H1 (cell line): ENCODE results near the gene SCNN1A. TPM values are rescaled to one million over a fixed set of nuclear protein-coding genes. Genes with fewer than 3 reads are reported as not detected.

Experiments used
- CTCF ChIA-PET: fragments of 300-600 bp; sonication (Branson Sonifier 250); formaldehyde crosslinking; loops from one replicate; lab custom pipeline; 2021; ENCODE audit not compliant: partially characterized antibody; lab: Charles Lee
- POLR2A ChIA-PET: fragments of 300-600 bp; sonication (Branson Sonifier 250); formaldehyde crosslinking; loops from one replicate; lab custom pipeline; 2021; ENCODE audit warnings: inconsistent platforms; ENCODE audit not compliant: partially characterized antibody; lab: Charles Lee
- DNase-seq, 2 experiments: peaks; one replicate each; pipeline versions ENCODE4 v3.0.0 to v3.0.0-alpha.2; 2010 to 2022; ENCODE audit warnings: low spot score in 2 of 2, low read depth in 1 of 2, mixed read lengths in 1 of 2
- FAIRE-seq: peaks from 2 replicates; lab custom pipeline; 2011; peaks lifted over from hg19 to GRCh38; lab: Jason Lieb, UNC
- H2AFZ ChIP-seq: 2 replicates; pipeline ENCODE4 v1.8.1; 2012; ENCODE audit warnings: low read length, inconsistent platforms
- H2AK5ac ChIP-seq: 2 replicates; pipeline ENCODE4 v1.6.1; 2013; ENCODE audit warnings: low read depth, low read length
- H2BK120ac ChIP-seq: replicated peaks from 2 replicates; pipeline ENCODE3; 2013; ENCODE audit warnings: low read depth, low read length, inconsistent platforms
- H2BK12ac ChIP-seq: 2 replicates; pipeline ENCODE4 v1.6.1; 2013; ENCODE audit warnings: low read depth, low read length
- H2BK15ac ChIP-seq: 2 replicates; pipeline ENCODE4 v1.6.1; 2013; ENCODE audit warnings: low read length
- H2BK20ac ChIP-seq: 2 replicates; pipeline ENCODE4 v1.6.1; 2013; ENCODE audit warnings: low read length
- H2BK5ac ChIP-seq: 2 replicates; pipeline ENCODE4 v1.6.1; 2013; ENCODE audit warnings: low read depth, low read length
- H3K14ac ChIP-seq: 2 replicates; pipeline ENCODE4 v1.6.1; 2013; ENCODE audit warnings: inconsistent platforms; ENCODE audit not compliant: insufficient read length
- H3K18ac ChIP-seq: 2 replicates; pipeline ENCODE4 v1.6.1; 2013; ENCODE audit warnings: low read length; ENCODE audit errors: extremely low read depth
- H3K23ac ChIP-seq: 2 replicates; pipeline ENCODE4 v1.6.1; 2013; ENCODE audit warnings: inconsistent platforms; ENCODE audit not compliant: insufficient read length
- H3K23me2 ChIP-seq: 2 replicates; pipeline ENCODE4 v1.6.1; 2013; ENCODE audit warnings: low read depth, low read length
- H3K27ac ChIP-seq: 2 replicates; pipeline ENCODE4 v1.6.1; 2011; ENCODE audit warnings: low read depth, low read length, inconsistent platforms
- H3K27me3 ChIP-seq, 4 experiments: replicated peaks in 1 of 4; 1 replicate in 1 of 4; 2 replicates in 3 of 4; pipeline versions ENCODE4 v1.6.1 to v1.8.1; 2011 to 2013; ENCODE audit warnings: low read length in 3 of 4, mild to moderate bottlenecking in 3 of 4, inconsistent platforms in 2 of 4, mixed read lengths in 2 of 4, moderate library complexity in 1 of 4; ENCODE audit not compliant: control insufficient read depth in 3 of 4, insufficient read depth in 3 of 4; ENCODE audit errors: extremely low read depth in 1 of 4
- H3K36me3 ChIP-seq, 4 experiments: 2 replicates each; pipeline versions ENCODE4 v1.6.1 to v1.8.1; 2011 to 2013; ENCODE audit warnings: mild to moderate bottlenecking in 4 of 4, low read length in 3 of 4, moderate library complexity in 2 of 4, control low read depth in 1 of 4, inconsistent platforms in 1 of 4; ENCODE audit not compliant: insufficient read depth in 4 of 4, control insufficient read depth in 2 of 4
- H3K4ac ChIP-seq: replicated peaks from 2 replicates; pipeline ENCODE3; 2013; ENCODE audit warnings: low read length, low read depth, mixed read lengths, inconsistent platforms; ENCODE audit not compliant: insufficient read length
- H3K4me1 ChIP-seq, 4 experiments: replicated peaks in 1 of 4; 1 replicate in 1 of 4; 2 replicates in 3 of 4; pipeline versions ENCODE4 v1.6.1 to v1.8.1; 2011 to 2013; ENCODE audit warnings: low read length in 3 of 4, inconsistent platforms in 2 of 4, mixed read lengths in 1 of 4; ENCODE audit not compliant: insufficient read depth in 4 of 4, control insufficient read depth in 3 of 4
- H3K4me2 ChIP-seq, 2 experiments: 2 replicates each; pipeline versions ENCODE4 v1.6.1 to v1.8.1; 2011 to 2013; ENCODE audit warnings: low read depth in 2 of 2, low read length in 2 of 2, control low read depth in 1 of 2, inconsistent platforms in 1 of 2, mild to moderate bottlenecking in 1 of 2; ENCODE audit not compliant: insufficient read depth in 1 of 2
- H3K4me3 ChIP-seq, 4 experiments: fragments of 200-600, 300-600 bp in 1 of 4; sonication (generic), shearing (Covaris generic), sonication (Bioruptor Twin) in 1 of 4; 2 replicates each; pipeline versions ENCODE4 v1.5.1 to v1.8.1; 2011 to 2016; ENCODE audit warnings: low read length in 4 of 4, low read depth in 3 of 4, control low read depth in 2 of 4, inconsistent platforms in 2 of 4, mild to moderate bottlenecking in 2 of 4, mixed read lengths in 1 of 4, moderate library complexity in 1 of 4; ENCODE audit not compliant: insufficient read depth in 2 of 4; ENCODE audit errors: extremely low read depth in 1 of 4
- H3K56ac ChIP-seq: replicated peaks from 2 replicates; pipeline ENCODE3; 2013; ENCODE audit warnings: low read depth, mild to moderate bottlenecking, mixed read lengths, low read length, inconsistent platforms; ENCODE audit not compliant: insufficient read length
- H3K79me1 ChIP-seq: 2 replicates; pipeline ENCODE4 v1.6.1; 2013; ENCODE audit warnings: low read depth, low read length, control low read depth
- H3K79me2 ChIP-seq, 2 experiments: 2 replicates each; pipeline versions ENCODE4 v1.6.1 to v1.8.1; 2012 to 2013; ENCODE audit warnings: low read length in 2 of 2, mild to moderate bottlenecking in 2 of 2, inconsistent platforms in 1 of 2; ENCODE audit not compliant: insufficient read depth in 2 of 2, control insufficient read depth in 1 of 2
- H3K9ac ChIP-seq, 4 experiments: replicated peaks in 1 of 4; 1 replicate in 1 of 4; 2 replicates in 3 of 4; pipeline versions ENCODE4 v1.6.1 to v1.8.1; 2011 to 2013; ENCODE audit warnings: low read depth in 3 of 4, low read length in 3 of 4, control low read depth in 2 of 4, mild to moderate bottlenecking in 2 of 4, moderate library complexity in 2 of 4, inconsistent platforms in 1 of 4; ENCODE audit errors: extremely low read depth in 1 of 4
- H3K9me3 ChIP-seq, 2 experiments: 2 replicates each; pipeline versions ENCODE4 v1.6.1 to v1.8.1; 2012 to 2013; ENCODE audit warnings: mild to moderate bottlenecking in 2 of 2, moderate library complexity in 2 of 2, control low read depth in 1 of 2, inconsistent platforms in 1 of 2, low read depth in 1 of 2, low read length in 1 of 2, mixed read lengths in 1 of 2; ENCODE audit not compliant: insufficient read depth in 2 of 2
- H4K20me1 ChIP-seq, 2 experiments: replicated peaks in 1 of 2; 2 replicates each; pipeline versions ENCODE3 to v1.8.1; 2011 to 2013; ENCODE audit warnings: inconsistent platforms in 2 of 2, low read length in 2 of 2, mild to moderate bottlenecking in 1 of 2; ENCODE audit not compliant: insufficient read depth in 2 of 2, control insufficient read depth in 1 of 2
- H4K5ac ChIP-seq: 2 replicates; pipeline ENCODE4 v1.6.1; 2013; ENCODE audit warnings: low read length, low read depth, mixed read lengths, inconsistent platforms; ENCODE audit not compliant: insufficient read length
- H4K8ac ChIP-seq: 2 replicates; pipeline ENCODE4 v1.8.0; 2013; ENCODE audit warnings: mild to moderate bottlenecking, moderate library complexity, low read length, inconsistent platforms; ENCODE audit not compliant: insufficient read depth; ENCODE audit errors: extremely low read depth
- H4K91ac ChIP-seq: replicated peaks from 2 replicates; pipeline ENCODE3; 2013; ENCODE audit warnings: low read length, mixed read lengths, inconsistent platforms; ENCODE audit not compliant: insufficient read length
- ASH2L ChIP-seq: fragments of 200-600, 300-600 bp; sonication (generic); IDR thresholded peaks from one replicate; pipeline ENCODE4 v1.7.1; 2017; ENCODE audit warnings: low read length
- EP300 ChIP-seq, 2 experiments: IDR thresholded peaks; 1 replicate in 1 of 2; 2 replicates in 1 of 2; pipeline ENCODE4 v1.6.1; 2011 to 2012; ENCODE audit warnings: low read depth in 2 of 2, low read length in 2 of 2, mild to moderate bottlenecking in 2 of 2, borderline replicate concordance in 1 of 2, inconsistent platforms in 1 of 2, moderate library complexity in 1 of 2
- JUND ChIP-seq: IDR thresholded peaks from 2 replicates; pipeline ENCODE4 v1.6.1; 2011; ENCODE audit warnings: mild to moderate bottlenecking, improper control_type of control experiment, low read length
- KDM4A ChIP-seq: IDR thresholded peaks from one replicate; pipeline ENCODE4 v1.7.1; 2012; ENCODE audit warnings: low read depth, mild to moderate bottlenecking, moderate library complexity, low read length, inconsistent platforms; ENCODE audit not compliant: severe bottlenecking
- NANOG ChIP-seq: IDR thresholded peaks from 2 replicates; pipeline ENCODE4 v1.6.1; 2011; ENCODE audit warnings: low read length, low read depth, mild to moderate bottlenecking, inconsistent platforms; ENCODE audit not compliant: insufficient read depth, poor library complexity, severe bottlenecking
- RBBP5 ChIP-seq: IDR thresholded peaks from 2 replicates; pipeline ENCODE4 v1.7.1; 2012; ENCODE audit warnings: low read depth, mild to moderate bottlenecking, inconsistent platforms, low read length, moderate library complexity, borderline replicate concordance
- SIN3A ChIP-seq, 2 experiments: IDR thresholded peaks in 1 of 2; conservative IDR thresholded peaks in 1 of 2; 2 replicates each; pipeline ENCODE4 v1.6.1; 2011 to 2012; ENCODE audit warnings: low read length in 2 of 2, improper control_type of control experiment in 1 of 2, low read depth in 1 of 2, mild to moderate bottlenecking in 1 of 2
- TAF1 ChIP-seq: IDR thresholded peaks from 2 replicates; pipeline ENCODE4 v1.6.1; 2011; ENCODE audit warnings: mild to moderate bottlenecking, low read depth, low read length
- TBP ChIP-seq: IDR thresholded peaks from 2 replicates; pipeline ENCODE4 v1.6.1; 2011; ENCODE audit warnings: low read depth, low read length, improper control_type of control experiment
- WGBS, 2 experiments: shearing (Covaris generic) in 1 of 2; methylation state at CpG; one replicate each; pipeline versions ENCODE4 v1.1.6 to v1.1.7; 2013 to 2015; ENCODE audit warnings: low lambda C conversion rate in 2 of 2, mixed read lengths in 2 of 2, inconsistent platforms in 1 of 2, low coverage in 1 of 2, missing lambda C conversion rate in 1 of 2; ENCODE audit not compliant: insufficient replicate concordance in 2 of 2, insufficient coverage in 1 of 2, insufficient read length in 1 of 2; ENCODE audit errors: extremely low coverage in 1 of 2, missing lambda C conversion rate in 1 of 2; 5-methylcytosine and 5-hydroxymethylcytosine counted together
- polyA plus RNA-seq, 7 experiments: library from polyadenylated mRNA; depleted of rRNA in 3 of 7; stranded (reverse) in 5 of 7; unstranded in 2 of 7; fragments of >200 nt in 5 of 7; fragments of 200-250 nt in 2 of 7; gene quantifications; 1 replicate in 5 of 7; 2 replicates in 1 of 7; 4 replicates in 1 of 7; pipeline versions ENCODE4 v1.2.1 to v1.2.3, GENCODE V29; 2011 to 2013; ENCODE audit warnings: missing spikeins in 2 of 7, mixed read lengths in 2 of 7
- total RNA-seq: library from RNA; stranded (reverse); fragmentation: NEBNext Ultra II Directional; extraction: Animal tissue kit (Norgen Biotek cat#: 25700); gene quantifications from 2 replicates; pipeline ENCODE4 v1.2.1, GENCODE V29; 2021

The SCNN1A gene
- total and polyA plus RNA-seq, 2 of the 8 experiments (the other 6 are each of a cell fraction or from before 2014, with no cell fraction given) = 85.5 to 156 TPM

DNA sequence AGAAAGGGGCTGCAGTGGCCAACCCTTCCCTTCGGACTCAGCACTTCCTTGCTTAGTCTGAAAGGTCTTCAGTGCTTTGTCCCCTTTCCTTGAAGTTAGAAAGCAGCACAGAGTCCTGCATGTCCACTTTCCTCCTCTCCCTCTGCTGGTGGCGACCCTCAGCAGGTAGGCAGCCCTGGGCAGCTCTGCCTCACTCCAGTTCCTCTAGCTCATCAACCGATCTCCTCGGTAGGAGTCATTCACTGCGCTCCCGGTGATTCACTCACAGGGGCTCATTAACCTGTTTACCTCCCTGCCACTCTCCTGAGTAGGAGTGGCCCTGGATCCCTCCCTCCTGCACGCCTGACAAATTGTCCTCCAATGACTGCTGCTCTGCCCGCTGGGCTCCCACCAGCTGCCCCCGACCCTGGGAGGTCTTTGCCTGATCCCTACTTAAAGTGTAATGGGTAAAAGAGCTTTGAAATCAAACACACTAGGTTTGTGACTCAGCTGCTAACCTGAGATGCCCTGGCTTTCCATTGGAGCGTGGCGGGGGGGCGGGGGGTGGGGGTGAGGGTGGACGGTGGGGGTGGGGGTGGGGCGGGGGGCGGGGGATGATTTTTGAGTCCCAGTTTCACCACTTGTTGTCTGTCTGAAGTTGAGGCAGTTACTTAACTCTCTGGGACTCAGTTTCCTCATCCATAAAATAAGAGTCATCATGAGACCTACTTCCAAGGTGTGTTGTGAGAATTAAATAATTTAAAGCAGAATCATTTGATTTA lies 4.2 kb downstream of the SCNN1A start:
- no peak overlapping the region for H3K23ac ChIP-seq
- H2BK5ac ChIP-seq = peak overlapping the region; percentile 89
- H3K18ac ChIP-seq = peak overlapping the region; percentile 93
- peaks cover 0 to 5% (median 2%) of the 10 kb centered on the region in 4 experiments; a peak in 3 of 8 replicates for H3K36me3 ChIP-seq
- peak overlapping the region in 3 of 4 experiments; percentile 18 to 43 (median 27); a peak in 4 of 8 replicates for H3K4me3 ChIP-seq
- CTCF ChIA-PET = interaction anchor here (0.6 to 7.4 kb wide), 15 partner anchors 8 to 166 kb away, joined by 3 to 66 read pairs (median 4); partner anchors contain the start of gene VAMP1
- H3K9ac ChIP-seq = peak overlapping the region in 3 of 4 experiments; percentile 16 to 49 (median 38); a peak in 3 of 7 replicates
- no peaks in the 10 kb centered on the region for H3K9me3 ChIP-seq
- H3K14ac ChIP-seq = no peak overlapping the region
- no peak overlapping the region for H2BK120ac ChIP-seq
- no peak overlapping the region for H3K56ac ChIP-seq
- peak overlapping the region; percentile 94; the same call in 1 of the 2 replicates for H2BK15ac ChIP-seq
- DNase-seq (peak; percentile 77 to 93), FAIRE-seq (peak; percentile 78)
- peak overlapping the region; percentile 63 for H4K91ac ChIP-seq
- H3K79me2 ChIP-seq = peaks cover 26 to 83% of the 10 kb centered on the region in 2 experiments
- no peak overlapping the region for H3K4ac ChIP-seq
- no peaks in the 10 kb centered on the region for H3K27me3 ChIP-seq
- H3K27ac ChIP-seq = peak overlapping the region; percentile 72
- H3K79me1 ChIP-seq = peaks cover 21% of the 10 kb centered on the region
- peaks cover 3 to 5% of the 10 kb centered on the region in 2 experiments for H4K20me1 ChIP-seq
- WGBS, 2 experiments = 3% methylated on average over 15 of the region's 15 CpGs; no CpG with 5 or more reads in 1 of the 2 experiments
- no peak overlapping the region for H2AFZ ChIP-seq
- peak overlapping the region; percentile 86 for H2BK12ac ChIP-seq
- H4K8ac ChIP-seq = 0 out of 2 replicates have a peak overlapping the region, but pooled peaks have one; percentile 80
- H2AK5ac ChIP-seq = peak overlapping the region; percentile 93
- H2BK20ac ChIP-seq = peak overlapping the region; percentile 98
- POLR2A ChIA-PET = interaction anchor here (0.7 to 17.2 kb wide), 11 partner anchors 8 to 156 kb away, joined by 3 to 259 read pairs (median 9); partner anchors contain the start of genes LTBR, MRPL51, TAPBPL and TNFRSF1A
- H3K4me2 ChIP-seq = peak overlapping the region; percentile 69 to 91
- H4K5ac ChIP-seq = peak overlapping the region; percentile 18
- H3K4me1 ChIP-seq = peaks cover 15 to 53% (median 30%) of the 10 kb centered on the region in 4 experiments
- peaks cover 30% of the 10 kb centered on the region for H3K23me2 ChIP-seq
- TF ChIP-seq ASH2L = peak; percentile 65
- TF ChIP-seq TBP = peak; percentile 44; the same call in 1 of the 2 replicates
- TF ChIP-seq SIN3A (conservative IDR thresholded peaks at IDR 0.05 in 1 of 2, IDR thresholded peaks at IDR 0.05 in 1 of 2; ENCODE audit: low read depth in 1 of 2, low read length in 2 of 2) = peak in 1 of 2 experiments; percentile 48; a peak in 1 of 4 replicates
- no peak for TF ChIP-seq RBBP5
- 0 out of 2 replicates have a peak, but pooled peaks have one; percentile 43 for TF ChIP-seq JUND
- TF ChIP-seq KDM4A = no peak
- TF ChIP-seq TAF1 = peak; percentile 60
- no peak for TF ChIP-seq NANOG
- peak in 1 of 2 experiments; percentile 65; a peak in 1 of 3 replicates for TF ChIP-seq EP300 (IDR thresholded peaks at IDR 0.05; ENCODE audit: borderline replicate concordance in 1 of 2, low read depth in 2 of 2, low read length in 2 of 2)
